Nephron (organoid): ENCODE data around the gene TMEM150B.

ENCODE experiments used
- H3K27ac Mint-ChIP-seq, 3 experiments: 2 replicates each; pipeline ENCODE4 v1.8.0; 2020; ENCODE audit warnings: mixed read lengths in 3 of 3, mild to moderate bottlenecking in 2 of 3, moderate library complexity in 1 of 3
- H3K27me3 Mint-ChIP-seq: 2 replicates; pipeline ENCODE4 v1.8.0; 2021; ENCODE audit warnings: low read depth, mild to moderate bottlenecking, moderate library complexity, mixed read lengths
- H3K36me3 Mint-ChIP-seq: 2 replicates; pipeline ENCODE4 v1.8.0; 2020; ENCODE audit warnings: low read depth, mixed read lengths
- H3K4me1 Mint-ChIP-seq: 2 replicates; pipeline ENCODE4 v1.8.0; 2020; ENCODE audit warnings: mixed read lengths
- H3K4me3 Mint-ChIP-seq, 3 experiments: 2 replicates each; pipeline ENCODE4 v1.8.0; 2020; ENCODE audit warnings: mild to moderate bottlenecking in 3 of 3, mixed read lengths in 3 of 3, moderate library complexity in 2 of 3
- H3K9me3 Mint-ChIP-seq: 2 replicates; pipeline ENCODE4 v1.8.0; 2020; ENCODE audit warnings: mixed read lengths
- CTCF ChIP-seq, 3 experiments: fragments of 200-600 bp; sonication (generic); IDR thresholded peaks; one replicate each; pipeline ENCODE4 v1.5.0; 2021; ENCODE audit warnings: antibody characterized with exemption in 3 of 3; ENCODE audit not compliant: unreplicated experiment in 3 of 3

Gene TMEM150B

DNA sequence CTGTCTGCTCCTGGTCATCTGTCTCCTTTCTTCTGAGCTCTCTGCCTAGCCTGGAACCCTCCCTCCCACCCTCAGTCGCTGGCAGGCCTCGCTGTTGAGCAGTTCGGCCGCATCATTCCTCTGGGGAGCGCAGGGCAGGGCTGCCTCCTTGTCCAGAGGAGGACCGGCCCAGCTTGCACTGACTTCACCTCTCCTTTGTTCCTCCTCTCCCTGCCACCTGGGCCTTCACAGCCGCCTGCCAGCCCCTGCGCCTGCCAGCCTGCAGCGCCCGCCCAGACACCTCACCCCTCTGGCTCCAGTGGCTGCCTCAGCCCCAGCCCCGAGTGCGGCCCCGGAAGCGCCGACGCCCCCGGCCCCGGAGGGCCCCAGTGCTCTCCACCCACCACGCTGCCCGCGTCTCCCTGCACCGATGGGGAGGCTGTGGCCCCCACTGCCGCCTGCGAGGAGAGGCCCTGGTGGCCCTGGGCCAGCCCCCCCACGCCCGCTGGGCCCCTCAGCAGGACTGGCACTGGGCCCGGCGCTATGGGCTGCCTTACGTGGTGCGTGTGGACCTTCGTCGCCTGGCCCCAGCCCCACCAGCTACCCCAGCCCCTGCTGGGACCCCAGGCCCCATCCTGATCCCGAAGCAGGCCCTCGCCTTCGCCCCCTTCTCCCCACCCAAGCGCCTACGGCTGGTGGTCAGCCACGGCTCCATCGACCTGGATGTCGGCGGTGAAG, 21.7 kb upstream of the TMEM150B start:
- no peak overlapping the region for H3K4me3 Mint-ChIP-seq
- TF ChIP-seq CTCF (IDR thresholded peaks at IDR 0.05; ENCODE audit: unreplicated experiment in 3 of 3): no peak
- H3K4me1 Mint-ChIP-seq: peaks cover 30% of the 10 kb centered on the region
- no peaks in the 10 kb centered on the region for H3K9me3 Mint-ChIP-seq
- H3K36me3 Mint-ChIP-seq: peaks cover 15% of the 10 kb centered on the region
- H3K27me3 Mint-ChIP-seq: peaks cover 20% of the 10 kb centered on the region
- no peak overlapping the region for H3K27ac Mint-ChIP-seq

DNA sequence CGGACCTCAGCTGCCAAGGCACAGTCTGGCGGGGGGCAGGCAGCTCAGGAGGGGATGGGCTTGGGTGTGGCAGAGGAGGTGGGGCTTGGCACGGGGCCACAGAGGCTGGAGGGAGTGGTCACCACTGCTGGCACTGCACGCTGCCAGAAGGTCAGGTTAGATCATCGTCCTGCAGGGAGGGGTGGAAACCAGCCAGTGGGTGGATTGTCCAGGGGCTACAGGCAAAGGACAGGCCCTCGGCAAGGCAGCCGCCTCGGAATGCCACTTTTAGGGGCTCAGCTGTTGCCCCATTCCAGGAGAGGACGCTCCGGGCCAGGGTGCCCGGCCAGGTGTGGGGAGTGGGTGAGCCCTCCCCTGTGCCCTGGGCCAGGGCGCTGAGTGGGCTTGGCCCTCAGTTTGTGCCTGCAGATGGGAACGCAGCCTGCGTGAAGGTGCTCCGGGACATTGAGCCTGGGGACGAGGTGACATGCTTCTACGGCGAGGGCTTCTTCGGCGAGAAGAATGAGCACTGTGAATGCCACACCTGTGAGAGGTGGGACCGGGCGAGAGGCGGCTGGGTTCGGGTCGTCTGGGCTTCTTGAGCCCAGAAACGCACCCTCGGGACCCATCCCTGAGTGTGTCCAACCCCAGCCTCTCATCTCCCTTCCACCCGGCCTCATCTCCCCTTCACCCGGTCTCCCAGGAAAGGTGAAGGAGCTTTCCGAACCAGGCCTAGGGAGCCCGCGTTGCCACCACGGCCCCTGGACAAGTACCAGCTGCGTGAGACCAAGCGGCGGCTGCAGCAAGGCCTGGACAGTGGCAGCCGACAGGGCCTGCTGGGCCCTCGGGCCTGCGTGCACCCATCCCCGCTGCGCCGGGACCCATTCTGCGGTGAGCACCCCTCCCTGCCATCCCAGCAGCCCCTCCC, 20.9 kb upstream of the TMEM150B start:
- H3K27ac Mint-ChIP-seq: no peak overlapping the region
- no peak for TF ChIP-seq CTCF (IDR thresholded peaks at IDR 0.05; ENCODE audit: unreplicated experiment in 3 of 3)
- no peaks in the 10 kb centered on the region for H3K9me3 Mint-ChIP-seq
- H3K4me3 Mint-ChIP-seq: peak overlapping the region in 1 of 3 experiments; percentile 56
- peaks cover 19% of the 10 kb centered on the region for H3K36me3 Mint-ChIP-seq
- peaks cover 12% of the 10 kb centered on the region for H3K27me3 Mint-ChIP-seq
- H3K4me1 Mint-ChIP-seq: peaks cover 36% of the 10 kb centered on the region

GRCh38 chr19:55345101-55345817, 20.1 kb upstream of the TMEM150B start:
- Mint-ChIP-seq H3K36me3 (peaks cover 19% of the 10 kb centered on the region), H3K4me3 (peak overlapping the region; percentile 7 to 56 (median 44)), H3K27ac (peak overlapping the region in 1 of 3 experiments; percentile 26), H3K9me3 (no peaks in the 10 kb centered on the region), H3K4me1 (peaks cover 36% of the 10 kb centered on the region), H3K27me3 (peaks cover 4% of the 10 kb centered on the region)
- no peak for TF ChIP-seq CTCF (IDR thresholded peaks at IDR 0.05; ENCODE audit: unreplicated experiment in 3 of 3)

GRCh38 chr19:55344444-55344843, 19.3 kb upstream of the TMEM150B start:
- no peak overlapping the region for H3K4me3 Mint-ChIP-seq
- H3K36me3 Mint-ChIP-seq: peaks cover 19% of the 10 kb centered on the region
- no peaks in the 10 kb centered on the region for H3K9me3 Mint-ChIP-seq
- peaks cover 36% of the 10 kb centered on the region for H3K4me1 Mint-ChIP-seq
- no peak for TF ChIP-seq CTCF (IDR thresholded peaks at IDR 0.05; ENCODE audit: unreplicated experiment in 3 of 3)
- no peak overlapping the region for H3K27ac Mint-ChIP-seq
- H3K27me3 Mint-ChIP-seq: peaks cover 4% of the 10 kb centered on the region

DNA sequence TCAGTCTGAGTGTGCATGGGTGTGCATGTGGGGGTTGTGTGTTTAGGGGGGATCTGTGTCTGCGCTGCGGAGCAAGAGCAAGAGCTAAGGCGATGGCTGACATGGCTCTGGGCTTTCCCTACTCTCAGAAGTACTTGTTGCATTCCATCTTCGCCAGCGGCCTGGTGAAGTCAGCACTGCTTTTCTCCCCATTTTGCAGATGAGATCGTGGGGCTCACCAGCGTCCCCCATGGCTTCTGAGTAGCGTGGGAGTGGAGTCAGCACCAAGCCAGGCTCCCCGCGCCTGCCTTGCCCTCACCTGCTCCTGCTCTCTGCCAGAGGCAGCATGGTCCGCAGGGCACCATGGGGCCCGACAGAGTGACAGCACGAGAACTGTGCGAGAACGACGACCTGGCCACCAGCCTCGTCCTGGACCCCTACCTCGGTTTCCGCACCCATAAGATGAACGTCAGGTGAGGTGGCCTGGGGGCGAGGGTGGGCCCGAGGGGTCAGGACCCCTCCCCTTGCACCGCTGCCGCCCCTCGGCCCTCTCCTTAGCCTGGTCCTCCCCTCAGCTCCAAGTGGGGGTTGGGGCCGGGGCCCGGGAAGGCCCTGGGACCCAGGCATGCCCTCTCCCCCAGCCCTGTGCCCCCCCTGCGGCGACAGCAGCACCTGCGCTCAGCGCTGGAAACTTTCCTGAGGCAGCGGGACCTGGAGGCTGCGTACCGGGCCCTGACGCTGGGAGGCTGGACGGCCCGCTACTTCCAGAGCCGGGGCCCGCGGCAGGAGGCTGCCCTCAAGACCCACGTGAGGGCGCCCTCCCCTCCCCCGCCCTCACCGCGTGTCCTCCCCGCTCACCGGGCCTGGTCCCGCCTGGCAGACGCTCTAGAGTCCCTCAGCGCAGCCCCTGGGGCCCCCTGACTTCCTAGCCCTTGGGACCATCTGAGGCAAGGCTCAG, 16.7 kb upstream of the TMEM150B start:
- no peak for TF ChIP-seq CTCF (IDR thresholded peaks at IDR 0.05; ENCODE audit: unreplicated experiment in 3 of 3)
- peak overlapping the region; percentile 76 to 90 (median 88) for H3K4me3 Mint-ChIP-seq

More for the DNA sequence above, 16.7 kb upstream of the TMEM150B start:
- Mint-ChIP-seq H3K27ac (peak overlapping the region in 2 of 3 experiments; percentile 31 to 87), H3K36me3 (peaks cover 16% of the 10 kb centered on the region), H3K4me1 (peaks cover 28% of the 10 kb centered on the region), H3K27me3 (peaks cover 2% of the 10 kb centered on the region), H3K9me3 (no peaks in the 10 kb centered on the region)
